GM19023 (cell line): ENCODE data around the gene ERBB2.
"Not testable (repeated sequence)": the region's sequence is repeated elsewhere in the genome, so short reads cannot be mapped to it uniquely, and the experiment has no call there.

ENCODE experiments used
- ATAC-seq: cut with Tn5 transposase; IDR thresholded peaks from one replicate; pipeline ENCODE4 v1.9.1; 2021; ENCODE audit warnings: mild to moderate bottlenecking, moderate library complexity; ENCODE audit not compliant: unreplicated experiment

Gene ERBB2

DNA sequence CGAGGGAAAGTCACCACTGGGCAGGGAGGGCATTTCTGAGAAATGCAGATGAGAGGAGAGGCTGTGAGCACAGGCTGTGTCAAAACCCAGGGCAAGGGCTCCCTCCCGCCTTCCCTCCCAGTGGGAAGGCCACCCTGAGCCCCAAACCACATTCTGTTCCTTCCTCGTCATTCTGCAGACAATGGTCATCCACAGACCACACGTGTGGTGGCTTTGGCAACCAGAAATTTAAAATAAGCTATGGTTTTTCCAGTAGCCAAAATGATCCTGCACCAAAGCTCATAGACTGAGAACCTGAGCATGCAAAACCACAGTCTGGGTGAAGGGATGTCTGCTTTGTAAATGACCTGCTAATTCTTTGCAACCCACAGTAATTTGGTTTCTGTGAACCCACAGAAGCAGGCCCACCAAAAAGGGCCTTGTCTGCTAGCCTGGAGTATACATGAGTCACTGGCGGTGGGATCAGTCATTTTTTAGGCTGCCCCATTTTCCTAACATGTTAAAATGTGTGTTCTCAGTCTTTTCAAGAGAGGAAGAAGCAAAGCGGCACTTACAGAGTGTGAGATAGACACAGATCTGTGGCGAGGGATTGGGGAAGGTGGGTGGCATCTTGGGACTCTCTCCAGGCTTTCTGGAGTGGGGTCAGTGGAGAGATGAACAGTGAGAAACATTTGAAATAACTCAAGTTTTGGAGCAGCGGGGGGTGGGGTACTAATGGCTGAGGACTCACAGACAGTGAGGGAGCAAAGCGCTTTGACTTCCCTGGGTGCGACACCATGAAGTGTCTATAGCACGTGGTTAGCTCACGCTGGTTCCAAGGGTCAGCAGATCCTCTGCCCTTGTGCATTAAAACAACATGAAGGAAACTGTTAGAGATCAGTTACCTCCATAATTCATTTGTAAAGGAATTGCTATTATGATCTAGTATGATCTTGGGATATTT is 58.3 kb downstream of the ERBB2 start:
- no peak for ATAC-seq

DNA sequence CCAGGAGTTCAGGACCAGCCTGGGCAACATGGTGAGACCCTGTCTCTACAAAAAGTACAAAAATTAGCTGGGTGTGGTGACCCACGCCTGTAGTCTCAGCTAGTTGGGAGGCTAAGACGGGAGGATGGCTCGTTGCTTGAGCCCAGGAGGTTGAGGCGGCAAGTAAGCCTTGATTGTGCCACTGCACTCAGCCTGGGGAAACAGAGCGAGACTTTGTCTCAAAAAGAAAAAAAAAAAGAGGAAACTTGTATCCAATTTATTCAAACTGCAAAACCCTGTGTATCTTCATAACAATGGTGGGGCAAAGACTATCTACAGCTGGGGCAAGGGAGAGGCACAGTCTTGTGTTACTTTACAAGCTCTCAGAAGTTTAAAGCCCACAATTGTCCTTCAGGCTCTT is 59.3 kb downstream of the ERBB2 start:
- ATAC-seq: no peak

DNA sequence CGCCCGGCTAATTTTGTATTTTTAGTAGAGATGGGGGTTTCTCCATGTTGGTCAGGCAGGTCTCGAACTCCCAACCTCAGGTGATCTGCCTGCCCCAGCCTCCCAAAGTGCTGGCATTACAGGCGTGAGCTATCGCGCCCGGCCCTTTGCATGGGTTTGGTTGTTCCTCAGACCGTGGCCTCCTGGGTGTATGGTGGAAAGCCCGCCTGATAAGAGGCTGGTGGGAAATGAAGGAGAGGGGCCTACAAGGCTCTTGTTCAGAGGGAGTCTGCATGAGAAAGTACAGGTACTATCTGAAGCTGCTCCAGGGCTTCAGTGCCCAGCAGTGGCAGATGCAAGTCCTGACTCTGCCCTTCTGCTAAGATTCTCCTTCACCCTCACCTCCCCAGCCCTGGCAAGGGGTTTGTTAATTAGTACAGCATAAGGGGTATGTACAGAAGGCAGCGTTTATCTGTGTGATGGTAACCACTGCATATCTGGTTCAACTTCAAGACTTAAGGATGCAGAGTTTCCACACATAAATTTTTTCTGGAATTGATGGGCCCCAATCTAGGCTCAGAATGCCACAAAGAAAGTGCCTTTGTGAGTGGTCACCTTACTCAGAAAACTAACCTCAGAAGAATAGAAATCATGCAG is 62.1 kb downstream of the ERBB2 start:
- ATAC-seq: no peak

DNA sequence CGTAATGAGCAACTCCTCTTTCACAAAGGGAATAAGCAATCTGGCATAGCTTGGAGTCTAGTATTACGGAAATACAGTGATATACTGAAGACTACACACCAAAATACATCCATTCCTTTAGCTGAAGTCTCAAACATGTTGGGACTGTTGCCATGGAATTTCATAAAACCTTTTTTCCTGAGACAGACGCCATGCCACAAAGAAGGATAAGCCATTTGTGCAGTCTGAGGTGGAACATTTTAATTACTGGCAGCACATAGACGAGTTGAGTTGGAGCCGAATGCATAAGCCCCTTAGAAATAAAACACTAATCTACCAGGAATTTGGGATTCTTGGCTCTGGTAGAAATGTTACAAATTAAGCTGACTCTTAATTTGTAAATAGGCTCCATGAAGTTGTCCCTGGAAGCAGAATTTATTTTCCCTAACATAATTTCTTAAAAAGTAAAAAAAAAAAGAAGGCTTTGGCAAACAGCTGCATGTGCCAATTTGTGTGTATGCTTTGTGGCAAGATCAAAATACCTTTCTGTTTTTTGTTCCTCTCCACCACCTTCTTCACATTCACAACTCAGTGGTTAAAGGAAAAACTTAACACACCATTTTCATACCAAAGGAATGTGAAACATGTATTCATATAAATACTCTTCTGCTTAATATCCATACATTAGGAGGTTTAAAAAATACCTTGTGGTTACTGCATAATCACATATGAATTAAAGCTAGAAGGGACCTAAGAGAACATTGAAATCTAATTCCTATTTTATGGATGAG is 63.4 kb downstream of the ERBB2 start:
- ATAC-seq: no peak

DNA sequence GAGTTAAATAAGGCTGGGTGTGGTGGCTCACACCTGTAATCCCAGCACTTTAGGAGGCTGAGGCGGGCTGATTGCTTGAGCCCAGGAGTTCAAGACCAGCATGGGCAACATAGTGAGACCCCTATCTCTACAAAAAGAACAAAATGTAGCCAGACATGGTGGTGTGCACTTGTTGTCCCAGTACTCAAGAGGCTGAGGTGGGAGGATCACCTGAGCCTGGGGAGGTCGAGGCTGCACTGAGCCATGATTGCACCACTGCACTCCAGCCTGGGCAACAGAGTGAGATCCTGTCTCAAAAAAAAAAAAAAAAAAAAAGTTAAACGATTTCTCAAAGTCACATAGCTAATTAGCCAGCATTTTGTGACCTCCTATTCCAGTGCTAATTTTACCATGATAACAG is 64.3 kb downstream of the ERBB2 start:
- ATAC-seq: not testable (repeated sequence)

DNA sequence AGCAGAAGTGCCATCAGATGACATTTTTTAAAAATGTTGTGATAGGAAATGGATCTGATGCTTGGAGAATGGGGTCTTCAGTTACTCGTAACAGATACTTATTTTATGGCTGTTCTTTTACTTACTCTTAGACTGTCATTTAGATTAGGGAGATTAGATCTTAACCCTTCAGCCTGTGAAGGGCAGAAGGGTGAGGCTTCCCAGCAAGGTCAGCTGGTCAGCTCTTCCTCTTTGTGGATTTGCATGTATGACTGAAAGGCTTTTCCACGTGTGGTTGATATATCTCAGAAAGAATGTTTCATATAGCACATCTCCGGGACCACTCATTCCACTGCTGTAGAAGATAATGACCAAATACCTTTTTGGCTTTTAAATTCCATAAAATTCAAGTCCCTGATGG is 65.3 kb downstream of the ERBB2 start:
- ATAC-seq: no peak

DNA sequence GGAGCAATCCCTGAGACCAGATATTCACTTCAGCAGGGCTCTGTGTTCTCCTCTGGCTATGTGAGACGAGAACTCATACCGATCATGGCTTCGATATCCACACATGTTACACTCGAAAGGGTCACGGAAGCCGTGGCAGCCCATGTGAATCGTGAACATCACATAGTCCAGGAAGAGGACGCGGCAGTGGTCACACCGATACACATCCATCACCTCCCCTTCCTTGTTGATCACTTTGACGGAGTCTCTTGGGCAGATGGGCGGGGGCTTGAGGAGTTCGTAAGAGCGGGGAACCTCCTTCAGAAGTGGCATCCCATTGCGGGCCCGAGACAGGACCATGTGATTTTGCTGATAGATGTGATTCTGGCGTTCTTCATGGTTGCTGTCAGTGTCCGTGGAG is 65.9 kb downstream of the ERBB2 start:
- ATAC-seq: no peak

DNA sequence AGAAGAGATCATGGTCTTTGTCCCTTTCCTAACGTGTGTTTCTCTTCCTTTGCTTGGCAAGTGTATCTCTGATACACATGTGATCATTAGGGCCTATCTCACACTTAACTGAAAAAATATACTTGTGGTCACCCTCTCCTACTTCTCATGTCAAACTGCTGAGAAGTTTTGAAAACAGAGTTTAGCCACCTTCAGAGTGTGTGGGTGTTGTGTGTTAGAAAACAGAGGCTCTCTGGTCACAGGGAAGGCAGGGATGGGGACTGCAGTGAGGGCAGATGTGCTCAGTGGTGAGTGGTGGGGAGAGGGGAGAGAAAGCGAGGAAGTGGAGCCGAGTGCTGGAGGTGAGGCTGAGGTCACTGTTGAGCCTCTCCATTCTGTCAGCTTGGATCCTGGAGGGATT is 67.3 kb downstream of the ERBB2 start:
- ATAC-seq: no peak

DNA sequence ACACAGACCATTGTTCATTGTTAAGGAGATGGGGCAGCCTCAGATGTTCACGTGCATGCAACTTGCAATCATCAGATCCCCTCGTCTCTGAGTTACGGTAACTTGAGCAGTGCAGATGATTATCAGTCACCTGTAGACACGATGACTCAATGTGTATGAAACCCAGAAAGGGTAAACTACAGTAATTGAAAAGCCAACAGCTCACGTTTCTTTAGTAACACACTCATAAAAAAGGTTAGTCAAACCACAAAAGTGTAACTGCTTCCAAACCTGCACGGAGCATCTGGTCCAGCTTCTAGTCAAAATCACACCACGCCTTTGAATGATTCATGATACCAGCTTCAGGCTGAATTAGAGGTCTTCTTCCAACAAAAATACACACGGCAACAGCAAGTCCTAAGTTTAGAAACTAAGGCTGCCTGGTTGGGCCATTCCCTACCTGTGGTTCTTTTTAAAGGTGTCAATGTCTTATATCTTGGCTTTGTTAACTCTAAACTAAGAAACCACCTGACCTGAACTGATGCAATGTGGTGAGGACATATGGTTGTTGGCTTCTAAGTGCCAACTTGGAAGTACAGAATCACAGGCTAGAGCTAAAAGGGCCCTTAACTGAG is 70.2 kb downstream of the ERBB2 start:
- peak; percentile 51 for ATAC-seq

DNA sequence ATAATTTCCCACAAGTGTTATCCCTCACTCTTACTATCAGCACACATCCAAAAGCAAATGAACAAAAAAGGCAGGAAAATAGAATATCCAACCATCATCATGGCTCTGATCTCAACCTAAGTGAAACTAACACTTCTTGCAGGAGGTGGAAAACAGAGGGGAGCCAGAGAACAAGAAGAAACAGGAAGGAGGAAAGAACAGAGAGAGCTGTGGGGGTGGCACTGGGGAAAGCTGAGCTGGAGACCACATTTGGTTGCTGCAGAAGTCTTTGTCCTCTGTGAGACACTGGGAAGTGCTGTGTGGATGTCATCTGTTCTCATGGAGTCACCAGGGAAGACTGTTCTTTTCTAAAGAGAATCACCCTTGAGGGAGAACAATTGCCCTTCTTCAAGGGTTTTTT is 72.6 kb downstream of the ERBB2 start:
- no peak for ATAC-seq

DNA sequence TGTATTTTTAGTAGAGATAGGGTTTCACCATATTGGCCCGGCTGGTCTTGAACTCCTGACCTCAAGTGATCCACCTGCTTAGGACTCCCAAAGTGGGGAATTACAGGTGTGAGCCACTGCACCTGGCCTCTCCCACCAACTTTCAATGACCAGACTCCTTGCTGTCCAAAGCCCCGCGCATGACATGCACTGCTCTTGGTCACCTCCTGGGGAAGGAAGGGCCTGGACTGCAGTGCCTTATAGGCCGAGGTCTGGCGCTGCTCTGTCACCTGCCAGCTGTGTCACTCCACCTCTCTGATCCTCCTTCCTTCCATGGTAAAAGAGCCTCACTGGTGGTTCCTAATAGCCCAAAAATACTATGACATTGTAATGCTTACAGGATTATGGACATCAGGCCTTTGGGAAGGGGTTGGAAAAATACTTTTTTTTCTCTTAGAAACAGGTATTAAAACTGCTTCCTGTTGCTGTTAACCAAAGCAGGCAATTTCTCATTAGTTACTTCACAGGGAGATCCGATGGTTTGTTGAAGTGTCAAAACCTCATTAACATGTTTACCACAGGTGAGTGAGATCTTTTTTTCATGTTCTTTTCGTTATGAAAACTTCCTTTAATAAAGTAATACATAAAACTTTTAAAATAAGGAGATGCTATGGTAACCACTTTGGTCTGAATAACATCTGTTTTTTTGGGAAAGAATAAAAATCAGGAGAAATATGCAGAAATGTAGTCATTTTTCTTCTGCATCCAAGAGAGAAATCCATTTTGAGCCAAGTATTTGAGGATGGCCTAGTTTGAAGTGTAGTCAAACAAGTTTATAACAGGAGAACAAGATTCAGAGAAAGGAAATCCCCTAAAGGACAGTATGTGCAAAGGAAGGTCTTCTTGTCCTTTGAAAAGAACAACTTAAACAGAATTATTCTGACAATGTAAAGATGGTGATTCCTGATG is 73.4 kb downstream of the ERBB2 start:
- ATAC-seq: no peak

DNA sequence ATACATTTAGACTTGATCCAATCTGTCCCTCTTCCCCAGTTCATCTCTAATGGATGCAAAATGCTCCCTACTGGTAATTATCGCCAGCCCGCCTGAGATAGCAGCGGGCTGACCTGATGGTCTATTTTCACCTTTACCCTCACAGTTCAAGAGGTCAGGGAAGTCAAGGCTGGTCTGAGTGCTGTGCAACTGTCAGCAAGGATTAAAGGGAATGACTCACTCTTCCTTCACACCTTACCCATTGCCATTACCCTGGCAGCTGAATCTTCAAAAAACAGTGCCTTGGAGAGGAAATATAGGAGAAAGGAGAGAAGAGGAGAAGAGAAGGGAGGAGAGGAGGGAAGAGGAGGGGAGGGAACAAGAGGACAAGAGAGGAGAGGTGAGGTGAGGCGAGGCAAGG is 74.2 kb downstream of the ERBB2 start:
- no peak for ATAC-seq

DNA sequence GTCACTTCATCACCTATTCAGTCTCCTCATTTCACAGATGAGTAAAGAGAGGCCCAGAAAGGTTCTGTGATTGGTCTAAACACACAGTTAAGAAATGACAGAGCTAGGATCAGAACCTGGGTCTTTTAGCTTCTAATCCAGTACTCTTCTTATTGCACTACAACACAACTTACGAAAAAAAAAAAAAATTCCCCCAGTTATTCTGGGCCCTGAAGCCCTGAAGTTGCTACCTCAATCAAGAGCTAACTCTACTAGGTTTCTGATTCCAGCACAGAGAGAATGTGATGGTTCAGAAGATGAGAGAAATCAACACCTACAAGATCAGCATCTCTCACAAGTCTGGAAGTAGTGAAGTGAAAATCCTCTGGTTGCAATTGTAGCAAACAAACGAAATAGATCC is 75.2 kb downstream of the ERBB2 start:
- no peak for ATAC-seq

DNA sequence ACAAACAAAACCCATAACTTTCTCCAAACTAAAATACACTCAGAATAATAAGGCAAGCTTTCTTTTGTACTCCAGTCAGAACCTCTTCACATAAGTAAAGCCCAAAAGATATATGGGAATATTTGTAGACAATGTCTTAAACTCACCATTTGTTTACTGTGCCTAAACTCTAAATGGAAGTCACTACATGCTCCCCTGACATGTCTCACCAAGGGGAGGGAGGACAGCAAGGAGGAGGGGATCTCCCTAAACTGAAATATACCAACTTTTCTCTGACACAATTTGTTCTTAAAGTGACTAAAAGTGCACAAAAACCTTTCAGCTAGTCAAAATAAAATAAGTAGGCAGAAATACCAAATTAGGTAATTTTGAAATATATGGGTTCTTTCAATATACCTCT is 76.4 kb downstream of the ERBB2 start:
- ATAC-seq: no peak

DNA sequence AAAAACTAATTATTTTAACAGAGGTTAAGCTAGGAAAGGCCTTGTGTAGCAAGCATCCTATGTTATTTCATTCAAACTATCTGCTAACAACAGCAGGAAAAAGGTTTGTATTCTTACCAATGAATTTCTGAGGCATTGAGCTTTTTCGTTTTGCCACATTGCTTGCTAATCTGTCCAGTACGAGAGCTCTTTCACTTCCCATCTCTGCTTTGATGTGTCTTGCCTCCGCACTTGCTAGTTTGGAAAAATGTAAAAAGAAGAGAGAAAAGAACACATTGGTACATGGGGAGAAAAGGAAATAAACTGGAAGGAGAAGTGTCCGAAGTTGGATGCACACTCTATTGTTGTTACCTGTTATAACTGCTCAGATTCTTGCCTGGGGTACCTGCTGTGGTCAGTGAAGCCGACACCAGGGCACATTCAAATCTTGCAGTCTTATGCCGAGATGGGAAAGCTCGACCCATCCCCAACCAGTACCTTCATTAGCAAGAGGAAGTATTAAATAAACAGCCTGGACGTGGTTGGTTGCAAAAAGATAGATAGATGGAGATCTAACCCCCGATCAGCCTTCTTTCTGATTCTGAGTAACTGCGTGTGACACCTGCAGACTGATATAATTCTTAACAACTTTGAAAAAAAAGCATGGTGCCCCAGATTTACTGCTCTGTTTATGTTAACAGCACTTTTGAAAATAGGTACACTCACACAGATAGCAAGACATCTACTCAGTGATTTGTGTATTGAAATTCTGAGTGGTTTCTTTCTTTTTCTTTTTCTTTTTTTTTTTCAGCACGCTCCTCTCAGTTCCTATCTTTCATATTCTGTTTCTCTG is 77.9 kb downstream of the ERBB2 start:
- ATAC-seq: peak; percentile 60
